ENCODE data around the gene PPP1R12C.

PPP1R12C gene

DNA sequence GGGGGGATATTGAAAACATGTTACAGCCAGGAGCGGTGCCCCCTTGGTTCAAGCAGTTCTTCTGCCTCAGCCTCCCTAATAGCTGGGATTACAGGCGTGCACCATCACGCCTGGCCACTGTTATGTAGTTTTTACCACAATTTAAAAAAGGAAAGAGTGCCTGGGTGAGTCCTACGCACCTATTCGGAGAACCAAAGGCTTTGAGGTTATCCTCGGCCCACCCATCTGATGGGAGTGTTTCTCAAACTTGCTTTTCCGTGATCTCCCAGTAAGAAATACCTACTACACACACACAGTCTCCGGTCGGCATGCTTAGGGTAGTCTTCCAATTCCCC lies 75.1 kb downstream of the PPP1R12C start:
- no peak overlapping the region for H3K27ac ChIP-seq
- H3K36me3 ChIP-seq (ENCODE audit: control insufficient read depth, insufficient read depth, low read length) = no peaks in the 10 kb centered on the region
- no peaks in the 10 kb centered on the region for H3K4me1 ChIP-seq
- H3K4me2 ChIP-seq (ENCODE audit: low read length) = no peak overlapping the region
- no peak overlapping the region for H3K4me3 ChIP-seq (ENCODE audit: low read depth, low read length)
- no peaks in the 10 kb centered on the region for H3K79me2 ChIP-seq
- H3K27me3 ChIP-seq (ENCODE audit: control insufficient read depth, insufficient read depth, low read length) = no peaks in the 10 kb centered on the region
- TF ChIP-seq, protein P1, sequence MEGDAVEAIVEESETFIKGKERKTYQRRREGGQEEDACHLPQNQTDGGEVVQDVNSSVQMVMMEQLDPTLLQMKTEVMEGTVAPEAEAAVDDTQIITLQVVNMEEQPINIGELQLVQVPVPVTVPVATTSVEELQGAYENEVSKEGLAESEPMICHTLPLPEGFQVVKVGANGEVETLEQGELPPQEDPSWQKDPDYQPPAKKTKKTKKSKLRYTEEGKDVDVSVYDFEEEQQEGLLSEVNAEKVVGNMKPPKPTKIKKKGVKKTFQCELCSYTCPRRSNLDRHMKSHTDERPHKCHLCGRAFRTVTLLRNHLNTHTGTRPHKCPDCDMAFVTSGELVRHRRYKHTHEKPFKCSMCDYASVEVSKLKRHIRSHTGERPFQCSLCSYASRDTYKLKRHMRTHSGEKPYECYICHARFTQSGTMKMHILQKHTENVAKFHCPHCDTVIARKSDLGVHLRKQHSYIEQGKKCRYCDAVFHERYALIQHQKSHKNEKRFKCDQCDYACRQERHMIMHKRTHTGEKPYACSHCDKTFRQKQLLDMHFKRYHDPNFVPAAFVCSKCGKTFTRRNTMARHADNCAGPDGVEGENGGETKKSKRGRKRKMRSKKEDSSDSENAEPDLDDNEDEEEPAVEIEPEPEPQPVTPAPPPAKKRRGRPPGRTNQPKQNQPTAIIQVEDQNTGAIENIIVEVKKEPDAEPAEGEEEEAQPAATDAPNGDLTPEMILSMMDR (IDR thresholded peaks at IDR 0.05) = no peak
- H3K9ac ChIP-seq = no peak overlapping the region
- no peak overlapping the region for H2AFZ ChIP-seq
- H3K9me3 ChIP-seq (ENCODE audit: control insufficient read depth, low read length) = no peaks in the 10 kb centered on the region

DNA sequence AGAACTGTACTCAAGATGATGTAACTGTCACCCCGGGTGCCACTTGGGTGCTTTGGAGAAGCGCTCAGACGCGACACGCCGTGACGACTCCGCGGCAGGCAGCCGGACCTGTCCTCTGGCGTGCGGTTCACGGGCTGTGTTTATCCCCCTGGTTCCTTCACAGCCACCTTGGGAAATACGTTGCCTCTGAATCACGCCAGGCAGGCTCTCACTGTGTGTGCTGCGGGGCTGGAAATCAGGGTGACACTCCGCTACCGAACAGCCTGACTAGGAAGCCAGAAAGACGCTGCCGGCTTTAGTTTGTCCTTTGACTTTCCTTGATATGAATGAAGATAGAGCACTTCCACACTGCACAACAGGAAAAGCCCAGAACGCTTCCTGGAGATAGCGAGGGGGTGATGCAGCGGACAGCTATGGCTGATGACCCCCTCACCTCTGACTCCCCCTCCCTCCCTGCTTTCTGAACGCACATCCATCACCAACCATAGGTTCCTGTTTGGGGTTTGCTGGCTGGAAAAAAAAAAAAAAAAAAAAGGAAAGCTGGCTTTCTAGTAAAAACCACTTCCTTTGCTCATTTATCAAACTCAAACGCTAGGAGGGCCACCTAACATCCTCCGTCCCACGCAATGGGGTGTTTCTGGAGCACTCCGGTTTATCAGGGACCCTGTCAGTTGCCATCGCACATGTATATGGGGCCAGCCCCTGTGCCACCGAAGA lies 75.7 kb downstream of the PPP1R12C start:
- no peak overlapping the region for H2AFZ ChIP-seq
- no peak overlapping the region for H3K4me2 ChIP-seq (ENCODE audit: low read length)
- H3K27me3 ChIP-seq (ENCODE audit: control insufficient read depth, insufficient read depth, low read length) = no peaks in the 10 kb centered on the region
- H3K9ac ChIP-seq = no peak overlapping the region
- no peaks in the 10 kb centered on the region for H3K9me3 ChIP-seq (ENCODE audit: control insufficient read depth, low read length)
- no peaks in the 10 kb centered on the region for H3K36me3 ChIP-seq (ENCODE audit: control insufficient read depth, insufficient read depth, low read length)
- H3K4me1 ChIP-seq = no peaks in the 10 kb centered on the region
- H3K4me3 ChIP-seq (ENCODE audit: low read depth, low read length) = no peak overlapping the region
- H3K27ac ChIP-seq = no peak overlapping the region
- no peaks in the 10 kb centered on the region for H3K79me2 ChIP-seq
- TF ChIP-seq, protein P1 (IDR thresholded peaks at IDR 0.05) = no peak

DNA sequence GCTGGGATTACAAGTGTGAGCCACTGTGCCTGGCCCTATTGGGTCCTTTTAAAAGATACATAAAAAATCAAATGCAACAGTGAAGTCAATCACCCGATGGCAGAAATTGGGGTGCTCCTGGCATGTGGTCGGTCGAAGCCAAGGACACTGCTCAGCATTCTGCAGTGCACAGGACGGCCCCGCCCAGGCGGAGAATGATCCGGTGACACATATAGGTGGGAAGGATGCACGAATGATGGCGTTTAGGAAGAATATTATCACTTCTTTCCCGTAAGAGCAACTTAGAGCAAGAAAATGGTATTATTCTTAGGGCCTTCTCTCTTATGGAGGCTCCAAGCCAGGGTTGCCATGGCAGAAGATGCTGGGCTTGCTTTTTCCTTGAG lies 76.2 kb downstream of the PPP1R12C start:
- no peak overlapping the region for H3K9ac ChIP-seq
- H3K36me3 ChIP-seq (ENCODE audit: control insufficient read depth, insufficient read depth, low read length) = no peaks in the 10 kb centered on the region
- H3K9me3 ChIP-seq (ENCODE audit: control insufficient read depth, low read length) = no peaks in the 10 kb centered on the region
- H3K4me3 ChIP-seq (ENCODE audit: low read depth, low read length) = no peak overlapping the region
- H3K4me1 ChIP-seq = no peaks in the 10 kb centered on the region
- TF ChIP-seq, protein P1 (IDR thresholded peaks at IDR 0.05) = no peak
- no peaks in the 10 kb centered on the region for H3K79me2 ChIP-seq
- H3K27ac ChIP-seq = no peak overlapping the region
- no peak overlapping the region for H3K4me2 ChIP-seq (ENCODE audit: low read length)
- no peaks in the 10 kb centered on the region for H3K27me3 ChIP-seq (ENCODE audit: control insufficient read depth, insufficient read depth, low read length)
- no peak overlapping the region for H2AFZ ChIP-seq
